ENCODE data around the gene ARL9. TPM values are rescaled to one million over a fixed set of nuclear protein-coding genes. Genes with fewer than 3 reads are reported as not detected.
"Not testable (repeated sequence)": the region's sequence is repeated elsewhere in the genome, so short reads cannot be mapped to it uniquely, and the experiment has no call there.

Gene ARL9
- total RNA-seq, 2 donors from 2014 or later = not detected

GRCh38 chr4:56464581-56464980, 41.0 kb upstream of the ARL9 start:
- TF ChIP-seq CTCF (IDR thresholded peaks at IDR 0.05) = no peak
- no peak for TF ChIP-seq POLR2A (IDR thresholded peaks at IDR 0.05)
- WGBS, 2 donors = 50 to 61% methylated on average over 3 of the region's 3 CpGs
- Histone ChIP-seq H3K4me1 (peaks cover 30% of the 10 kb centered on the region), H3K36me3 (replicated peaks in 1 of 2; ENCODE audit: insufficient read depth in 1 of 2, low read depth in 2 of 2) (peaks cover 0 to 2% of the 10 kb centered on the region in 2 donors), H3K27ac (no peak overlapping the region), H3K4me3 (no peak overlapping the region), H3K27me3 (no peaks in the 10 kb centered on the region), H3K9me3 (no peaks in the 10 kb centered on the region)
- intact Hi-C loops (cut with DNase I) = no loop called here
- DNase-seq (no peak), ATAC-seq (no peak)

- peaks cover 33% of the 10 kb centered on the region for H3K4me1 ChIP-seq
These were observed 39.8 kb upstream of the ARL9 start for GRCh38 chr4:56465599-56466295.

GRCh38 chr4:56466296-56466761, 39.3 kb upstream of the ARL9 start:
- Histone ChIP-seq H3K27ac (peak overlapping the region in 2 of 4 donors; percentile 89 to 91), H3K4me3 (peak overlapping the region in 1 of 2 donors; percentile 97), H3K4me1 (peaks cover 33% of the 10 kb centered on the region)
- intact Hi-C loops (cut with DNase I); H3K27me3 ChIP-seq; DNase-seq; H3K9me3 ChIP-seq; ATAC-seq; H3K36me3 ChIP-seq (replicated peaks in 1 of 2; ENCODE audit: insufficient read depth in 1 of 2, low read depth in 2 of 2): not testable (repeated sequence)
- 8 to 16% methylated on average over 6 to 8 of the region's 8 CpGs for WGBS, 2 donors

More at GRCh38 chr4:56465599-56466295, 39.8 kb upstream of the ARL9 start:
- H3K4me3 ChIP-seq = no peak overlapping the region
- no peaks in the 10 kb centered on the region for H3K36me3 ChIP-seq (replicated peaks in 1 of 2; ENCODE audit: insufficient read depth in 1 of 2, low read depth in 2 of 2)
- ATAC-seq (no peak), DNase-seq (no peak)
- H3K27ac ChIP-seq = no peak overlapping the region
- intact Hi-C loops (cut with DNase I) = no loop called here
- 53 to 61% methylated on average over 9 to 10 of the region's 10 CpGs for WGBS, 2 donors
- H3K9me3 ChIP-seq = no peaks in the 10 kb centered on the region
- no peaks in the 10 kb centered on the region for H3K27me3 ChIP-seq
- TF ChIP-seq CTCF (IDR thresholded peaks at IDR 0.05) (no peak), POLR2A (IDR thresholded peaks at IDR 0.05) (no peak)

GRCh38 chr4:56466910-56467283, 38.7 kb upstream of the ARL9 start:
- TF ChIP-seq CTCF (IDR thresholded peaks at IDR 0.05) = no peak
- TF ChIP-seq POLR2A (IDR thresholded peaks at IDR 0.05) = no peak
- H3K27ac ChIP-seq = peak overlapping the region; percentile 73 to 91 (median 84)
- no peaks in the 10 kb centered on the region for H3K27me3 ChIP-seq
- WGBS, 2 donors = 0% methylated on average over 8 of the region's 8 CpGs
- H3K36me3 ChIP-seq (replicated peaks in 1 of 2; ENCODE audit: insufficient read depth in 1 of 2, low read depth in 2 of 2) = peaks cover 0 to 3% of the 10 kb centered on the region in 2 donors
- peaks cover 33% of the 10 kb centered on the region for H3K4me1 ChIP-seq
- H3K9me3 ChIP-seq = no peaks in the 10 kb centered on the region
- intact Hi-C loops (cut with DNase I) = no loop called here
- ATAC-seq (no peak), DNase-seq (no peak)
- peak overlapping the region; percentile 89 to 97 for H3K4me3 ChIP-seq

- Histone ChIP-seq H3K4me3 (peak within 1 kb of the TSS; percentile 89 to 97), H3K36me3 (replicated peaks in 1 of 2; ENCODE audit: insufficient read depth in 1 of 2, low read depth in 2 of 2) (peaks cover 0 to 5% of the 10 kb centered on the region in 2 donors), H3K9me3 (no peaks in the 10 kb centered on the region), H3K4me1 (peaks cover 33% of the 10 kb centered on the region), H3K27me3 (no peaks in the 10 kb centered on the region), H3K27ac (peak within 1 kb of the TSS; percentile 73 to 91 (median 84))
- 0 to 1% methylated on average over 40 to 62 of the region's 62 CpGs for WGBS, 2 donors
- intact Hi-C loops (cut with DNase I) = no loop called here
- peak; percentile 95 for ATAC-seq
- TF ChIP-seq CTCF (IDR thresholded peaks at IDR 0.05) (no peak), POLR2A (IDR thresholded peaks at IDR 0.05) (peak; percentile 49 to 87 (median 82))
- DNase-seq = peak; percentile 86 to 91 (median 88)
These were observed 38.1 kb upstream of the ARL9 start, which contains the start of gene SRP72 for GRCh38 chr4:56467284-56468096. TSS of gene SRP72 (plus strand) at chr4:56467617. CDS start at chr4:56467636, 19 bp downstream.

Data from body of pancreas (tissue), 4 donors.